Small intestine (tissue), 16 donors: ENCODE measurements around the gene TMEM59. TPM values are rescaled to one million over a fixed set of nuclear protein-coding genes. Genes with fewer than 3 reads are reported as not detected.
A peak's percentile ranks its signal among the peaks of the same experiment; 100 is the strongest.

Source experiments
- DNase-seq, 2 donors: peaks; one replicate each; pipeline versions ENCODE4 v3.0.0 to v3.0.0-alpha.2; 2013
- FAIRE-seq: peaks from 2 replicates; lab custom pipeline; 2012; peaks lifted over from hg19 to GRCh38; lab: Jason Lieb, UNC
- H3K27ac ChIP-seq, 3 donors: one replicate each; pipeline ENCODE4 v1.5.1; 2013; ENCODE audit warnings: low read length in 2 of 3, mild to moderate bottlenecking in 2 of 3, control low read depth in 1 of 3, inconsistent platforms in 1 of 3, low read depth in 1 of 3, moderate library complexity in 1 of 3
- H3K27me3 ChIP-seq, 3 donors: one replicate each; pipeline ENCODE4 v1.6.1; 2013; ENCODE audit warnings: low read length in 3 of 3, inconsistent platforms in 1 of 3; ENCODE audit not compliant: control insufficient read depth in 3 of 3, insufficient read depth in 3 of 3
- H3K36me3 ChIP-seq, 3 donors: one replicate each; pipeline ENCODE4 v1.6.1; 2013; ENCODE audit warnings: low read length in 3 of 3, inconsistent platforms in 1 of 3, low read depth in 1 of 3, mild to moderate bottlenecking in 1 of 3, moderate library complexity in 1 of 3; ENCODE audit not compliant: control insufficient read depth in 3 of 3, insufficient read depth in 2 of 3
- H3K4me1 ChIP-seq, 3 donors: one replicate each; pipeline ENCODE4 v1.6.1; 2013; ENCODE audit warnings: low read length in 2 of 3, inconsistent platforms in 1 of 3, low read depth in 1 of 3, mild to moderate bottlenecking in 1 of 3, moderate library complexity in 1 of 3; ENCODE audit not compliant: control insufficient read depth in 3 of 3, insufficient read depth in 2 of 3
- H3K4me3 ChIP-seq, 3 donors: one replicate each; pipeline ENCODE4 v1.5.1; 2013; ENCODE audit warnings: low read length in 3 of 3, control low read depth in 1 of 3, inconsistent platforms in 1 of 3, low read depth in 1 of 3, mild to moderate bottlenecking in 1 of 3, moderate library complexity in 1 of 3
- H3K9me3 ChIP-seq, 2 donors: one replicate each; pipeline ENCODE4 v1.6.1; 2013; ENCODE audit warnings: low read depth in 1 of 2, low read length in 1 of 2; ENCODE audit not compliant: control insufficient read depth in 2 of 2, insufficient read depth in 1 of 2
- WGBS, 3 donors: extraction: QIAGEN DNeasy Blood & Tissue Kit; methylation state at CpG; one replicate each; pipeline ENCODE4 v1.1.7; 2013; 5-methylcytosine and 5-hydroxymethylcytosine counted together
- long read RNA-seq, 10 donors: transcript quantifications; one replicate each; lab custom pipeline, GENCODE V29; 2026
- polyA plus RNA-seq, 4 donors: library from polyadenylated mRNA; stranded (reverse) in 3 of 4; unstranded in 1 of 4; fragments of 200-250 nt in 3 of 4; fragments of 120-200 nt in 1 of 4; gene quantifications; one replicate each; pipeline versions ENCODE4 v1.2.1 to v1.2.3, GENCODE V29; 2013
- donor health status: healthy with polysubstance abuse.
- donor health status: control.
- donor health status: control.
- donor health status: Bipolar disorder and iron deficiency.
- donor health status: healthy.

The TMEM59 gene
- polyA plus RNA-seq, result 100 to 1,000 TPM; 156 to 447 (median 212) TPM
- long read RNA-seq, donor 1, result 0 reads
- long read RNA-seq, donor 2, full-length matches to known transcripts, result 128 of 138 reads
- long read RNA-seq, donor 2, partial matches to known transcripts, result 0 of 138 reads
- long read RNA-seq, donor 2, other reads (novel, unspliced or antisense), result 10 of 138 reads
- long read RNA-seq, donor 3, full-length matches to known transcripts, result 253 of 286 reads
- long read RNA-seq, donor 3, partial matches to known transcripts, result 13 of 286 reads
- long read RNA-seq, donor 3, other reads (novel, unspliced or antisense), result 20 of 286 reads
- long read RNA-seq, donor 4, full-length matches to known transcripts, result 4 of 4 reads
- long read RNA-seq, donor 4, partial matches to known transcripts, result 0 of 4 reads
- long read RNA-seq, donor 4, other reads (novel, unspliced or antisense), result 0 of 4 reads
- long read RNA-seq, donor 5, full-length matches to known transcripts, result 116 of 116 reads
- long read RNA-seq, donor 5, partial matches to known transcripts, result 0 of 116 reads
- long read RNA-seq, donor 5, other reads (novel, unspliced or antisense), result 0 of 116 reads
- long read RNA-seq, donor 6, full-length matches to known transcripts, result 128 of 168 reads
- long read RNA-seq, donor 6, partial matches to known transcripts, result 7 of 168 reads
- long read RNA-seq, donor 6, other reads (novel, unspliced or antisense), result 33 of 168 reads
- long read RNA-seq, donor 7, result 0 reads
- long read RNA-seq, donor 8, full-length matches to known transcripts, result 21 of 21 reads
- long read RNA-seq, donor 8, partial matches to known transcripts, result 0 of 21 reads
- long read RNA-seq, donor 8, other reads (novel, unspliced or antisense), result 0 of 21 reads
- long read RNA-seq, donor 9, full-length matches to known transcripts, result 71 of 90 reads
- long read RNA-seq, donor 9, partial matches to known transcripts, result 9 of 90 reads
- long read RNA-seq, donor 9, other reads (novel, unspliced or antisense), result 10 of 90 reads
- long read RNA-seq, donor 10, full-length matches to known transcripts, result 228 of 281 reads
- long read RNA-seq, donor 10, partial matches to known transcripts, result 12 of 281 reads
- long read RNA-seq, donor 10, other reads (novel, unspliced or antisense), result 41 of 281 reads

DNA sequence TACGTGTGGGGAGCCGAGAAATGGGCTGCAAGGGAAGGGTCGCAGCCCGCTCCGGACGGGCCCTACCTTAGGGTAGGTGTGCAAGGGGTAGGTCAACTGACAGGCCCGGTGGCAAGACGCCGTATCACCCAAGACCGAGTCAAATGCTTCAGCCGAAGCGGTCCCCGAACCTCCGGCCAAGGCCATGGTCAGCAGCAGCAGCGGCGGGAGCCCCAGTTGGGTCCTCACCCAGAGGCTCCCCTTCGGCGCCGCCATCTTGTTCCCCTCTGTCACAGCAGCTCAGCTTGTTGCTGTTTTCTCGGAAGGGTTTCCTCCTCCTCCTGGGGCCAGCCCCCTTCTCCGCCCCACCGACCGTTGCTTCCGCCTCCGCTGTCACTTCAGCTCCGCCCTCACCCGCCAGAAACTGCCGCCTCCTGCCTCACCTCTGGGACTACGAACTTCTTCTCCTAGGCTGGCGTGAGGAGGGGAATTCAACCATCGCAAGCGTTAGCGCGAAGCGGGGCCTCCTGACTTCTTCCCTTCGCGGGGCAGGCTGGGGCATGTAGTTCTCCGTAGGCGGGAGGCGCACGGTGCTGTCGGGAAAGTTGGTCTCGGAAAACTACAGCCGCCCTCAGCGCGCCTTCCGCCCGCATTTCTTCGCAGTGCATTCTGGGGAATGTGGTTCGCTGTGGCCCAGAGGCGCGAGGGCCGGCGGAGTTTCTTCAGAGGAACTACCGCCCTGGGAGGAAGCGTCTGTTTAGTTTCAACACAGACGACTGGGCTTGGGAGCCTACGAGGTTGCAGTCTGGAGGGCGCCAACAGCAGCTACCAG, at the start of gene TMEM59, which contains the start of gene TCEANC2:
Gene TMEM59 (minus strand): TSS at position 271 of the 811 bp plus-strand sequence. CDS start 16 bp downstream, at position 255.
Gene TCEANC2 (plus strand): TSS at position 675 of the 811 bp plus-strand sequence. CDS start 815 bp downstream, outside the sequence.
- H3K4me1 ChIP-seq, result peaks cover 0 to 8% (median 7%) of the 10 kb centered on the region in 3 donors
- FAIRE-seq, result peak; percentile 76
- peak; percentile 99 to 100 for DNase-seq
- no peaks in the 10 kb centered on the region for H3K9me3 ChIP-seq
- WGBS, 3 donors, result 0% methylated on average over 59 of the region's 59 CpGs
- H3K36me3 ChIP-seq, result peaks cover 0 to 12% (median 0%) of the 10 kb centered on the region in 3 donors
- peak within 1 kb of the TSS; percentile 82 to 98 (median 98) for H3K27ac ChIP-seq
- peak within 1 kb of the TSS; percentile 56 to 96 (median 80) for H3K4me3 ChIP-seq
- no peaks in the 10 kb centered on the region for H3K27me3 ChIP-seq

GRCh38 chr1:54100500-54100899, 47.5 kb upstream of the TMEM59 start:
- FAIRE-seq (no peak), DNase-seq (peak in 1 of 2 donors; percentile 32)
- Histone ChIP-seq H3K4me3 (no peak overlapping the region), H3K36me3 (peaks cover 0 to 11% (median 0%) of the 10 kb centered on the region in 3 donors), H3K4me1 (peaks cover 0 to 11% (median 0%) of the 10 kb centered on the region in 3 donors), H3K27me3 (no peaks in the 10 kb centered on the region), H3K27ac (no peak overlapping the region), H3K9me3 (peaks cover 0 to 3% of the 10 kb centered on the region in 2 donors)
- 29 to 85% (median 40%) methylated on average over 2 of the region's 2 CpGs for WGBS, 3 donors

DNA sequence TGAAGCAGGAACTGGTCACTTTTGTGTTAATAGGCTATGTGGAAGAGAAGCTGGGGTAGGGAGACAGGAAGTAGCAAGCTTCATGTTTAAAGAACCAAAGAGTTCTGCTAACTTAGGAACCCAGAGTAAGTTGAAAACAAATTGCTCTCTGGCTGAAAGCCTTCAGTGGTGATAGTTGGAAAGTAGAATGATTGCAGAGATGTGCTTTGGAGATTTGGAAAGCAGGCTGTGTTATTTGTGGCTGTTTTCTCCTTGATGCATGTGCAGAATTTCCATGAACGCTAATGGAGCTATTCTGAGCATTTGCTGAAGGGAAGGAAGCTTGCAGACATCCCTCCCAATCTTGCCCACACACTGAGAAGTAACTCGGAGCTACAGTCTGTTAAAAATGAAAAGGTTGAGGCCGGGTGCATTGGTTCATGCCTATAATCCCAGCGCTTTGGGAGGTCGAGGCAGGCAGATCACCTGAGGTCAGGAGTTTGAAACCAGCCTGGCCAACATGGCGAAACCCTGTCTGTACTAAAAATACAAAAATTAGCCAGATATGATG, 46.1 kb upstream of the TMEM59 start:
- WGBS, 3 donors, result 79 to 88% (median 88%) methylated on average over 6 of the region's 6 CpGs
- Histone ChIP-seq H3K4me1 (peaks cover 4 to 21% (median 6%) of the 10 kb centered on the region in 3 donors), H3K27me3 (no peaks in the 10 kb centered on the region), H3K27ac (no peak overlapping the region), H3K9me3 (peaks cover 0 to 3% of the 10 kb centered on the region in 2 donors), H3K36me3 (peaks cover 0 to 11% (median 0%) of the 10 kb centered on the region in 3 donors), H3K4me3 (no peak overlapping the region)
- FAIRE-seq (no peak), DNase-seq (no peak)

GRCh38 chr1:54096877-54097240, 43.9 kb upstream of the TMEM59 start:
- Histone ChIP-seq H3K27me3 (no peaks in the 10 kb centered on the region), H3K27ac (no peak overlapping the region), H3K36me3 (peaks cover 0 to 11% (median 2%) of the 10 kb centered on the region in 3 donors), H3K4me3 (no peak overlapping the region), H3K9me3 (no peaks in the 10 kb centered on the region), H3K4me1 (peaks cover 4 to 25% (median 6%) of the 10 kb centered on the region in 3 donors)
- FAIRE-seq (no peak), DNase-seq (no peak)
- 80 to 93% (median 92%) methylated on average over 7 of the region's 7 CpGs for WGBS, 3 donors

DNA sequence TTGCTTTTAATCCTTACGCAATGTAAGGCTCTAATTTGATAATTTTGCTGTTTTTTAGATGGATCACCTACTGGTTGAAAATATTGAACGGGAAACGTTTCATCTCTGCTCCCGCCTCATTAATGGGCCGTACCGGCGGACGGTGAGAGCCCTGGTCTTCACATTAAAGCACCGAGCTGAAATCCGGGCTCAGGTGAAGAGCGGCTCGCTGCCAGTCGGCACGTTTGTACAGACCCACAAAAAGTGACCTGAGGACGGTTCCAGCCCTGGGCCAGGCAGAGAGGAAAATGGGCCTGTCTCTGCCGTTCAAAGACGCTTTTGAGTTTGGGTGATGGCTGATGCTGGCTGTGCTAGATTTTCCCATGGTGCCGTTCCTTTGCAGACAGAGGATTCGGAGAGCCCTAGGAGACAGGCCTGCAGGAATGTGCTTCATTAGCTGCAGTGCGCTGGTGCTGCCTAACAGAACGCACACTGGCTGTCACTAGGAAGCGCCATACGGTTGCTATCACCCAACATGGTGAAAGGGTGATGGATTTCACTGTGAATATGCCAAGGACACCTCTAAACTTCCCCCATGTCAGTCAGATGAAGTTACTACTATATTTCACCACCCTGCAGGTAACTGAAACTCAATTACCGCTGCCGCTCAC, 43.3 kb upstream of the TMEM59 start:
- H3K9me3 ChIP-seq, result no peaks in the 10 kb centered on the region
- FAIRE-seq, result no peak
- WGBS, 3 donors, result 80 to 91% (median 91%) methylated on average over 25 of the region's 25 CpGs

GRCh38 chr1:54095546-54096226, 42.7 kb upstream of the TMEM59 start:
- Histone ChIP-seq H3K27me3 (no peaks in the 10 kb centered on the region), H3K9me3 (no peaks in the 10 kb centered on the region), H3K36me3 (peaks cover 0 to 11% (median 2%) of the 10 kb centered on the region in 3 donors), H3K4me3 (no peak overlapping the region), H3K4me1 (peaks cover 4 to 25% (median 6%) of the 10 kb centered on the region in 3 donors), H3K27ac (peak overlapping the region in 2 of 3 donors; percentile 52 to 55)
- FAIRE-seq (no peak), DNase-seq (peak; percentile 55 to 66)
- WGBS, 3 donors, result 37 to 43% (median 41%) methylated on average over 8 of the region's 8 CpGs

More for the DNA sequence above, 43.3 kb upstream of the TMEM59 start:
- DNase-seq, result no peak
- peaks cover 4 to 25% (median 6%) of the 10 kb centered on the region in 3 donors for H3K4me1 ChIP-seq
- H3K4me3 ChIP-seq, result no peak overlapping the region
- H3K27me3 ChIP-seq, result no peaks in the 10 kb centered on the region
- peaks cover 0 to 11% (median 2%) of the 10 kb centered on the region in 3 donors for H3K36me3 ChIP-seq
- peak overlapping the region in 1 of 3 donors; percentile 55 for H3K27ac ChIP-seq
